Measurements from ENCODE around the gene ALDH1A3. TPM values are rescaled to one million over a fixed set of nuclear protein-coding genes. Genes with fewer than 3 reads are reported as not detected.

Gene ALDH1A3
- total and polyA plus RNA-seq, 2 of the 4 experiments (the other 2 are of a cell fraction), result 3.1 to 5.0 TPM

- WGBS, 2 experiments (ENCODE audit: extremely low coverage in 2 of 2, insufficient read length in 1 of 2), result no CpG with 5 or more reads among the region's 7 CpGs
- in situ Hi-C loops (cut with MboI; ENCODE audit: low sequenced_read_pairs), result no loop called here
- Histone ChIP-seq H3K27ac (ENCODE audit: insufficient read depth, low read length) (no peak overlapping the region), H3K27me3 (ENCODE audit: control insufficient read depth, insufficient read depth, low read length) (peaks cover 22% of the 10 kb centered on the region), H2AK9ac (replicated peaks; ENCODE audit: low read depth, low read length, poor library complexity) (no peak overlapping the region), H3K36me3 (ENCODE audit: control insufficient read depth, insufficient read depth, low read length) (no peaks in the 10 kb centered on the region), H2AFZ (replicated peaks; ENCODE audit: low read length, poor library complexity) (no peak overlapping the region), H2BK120ac (ENCODE audit: low read depth, low read length) (no peak overlapping the region), H4K91ac (ENCODE audit: insufficient read depth, low read depth, low read length) (no peak overlapping the region), H3K4me3 (ENCODE audit: insufficient read depth, low read depth, low read length) (no peak overlapping the region), H2BK5ac (ENCODE audit: low read depth, low read length, poor library complexity, severe bottlenecking) (no peak overlapping the region), H3K4me2 (ENCODE audit: low read depth, low read length) (no peak overlapping the region), H2BK15ac (ENCODE audit: low read depth, low read length) (no peak overlapping the region), H4K8ac (ENCODE audit: low read depth in 2 of 2, low read length in 2 of 2) (no peak overlapping the region), H3K18ac (ENCODE audit: low read depth, low read length) (no peak overlapping the region), H3K56ac (ENCODE audit: extremely low read depth, insufficient read depth, low read length) (no peak overlapping the region), H4K20me1 (ENCODE audit: insufficient read depth, low read length) (no peaks in the 10 kb centered on the region), H4K5ac (ENCODE audit: low read depth, low read length) (no peak overlapping the region), H3K4me1 (ENCODE audit: control insufficient read depth, insufficient read depth, low read length) (peaks cover 9% of the 10 kb centered on the region), H2BK20ac (ENCODE audit: low read depth, low read length) (no peak overlapping the region), H2AK5ac (ENCODE audit: low read depth, low read length) (no peak overlapping the region), H3K9me1 (ENCODE audit: insufficient read depth, low read length) (peaks cover 2% of the 10 kb centered on the region; the same call in 1 of the 2 replicates), H3K14ac (replicated peaks; ENCODE audit: low read depth, low read length) (no peak overlapping the region), H3K23ac (ENCODE audit: low read depth, low read length) (no peak overlapping the region), H3K9me3 (ENCODE audit: control insufficient read depth, insufficient read depth, low read length) (no peaks in the 10 kb centered on the region), H3K9ac (ENCODE audit: low read depth, low read length) (no peak overlapping the region), H3K4ac (ENCODE audit: low read depth, low read length) (no peak overlapping the region), H3K79me1 (ENCODE audit: low read depth in 1 of 2, low read length in 2 of 2) (no peaks in the 10 kb centered on the region)
- TF ChIP-seq USF2 (IDR thresholded peaks at IDR 0.05; ENCODE audit: low read depth, low read length) (no peak), CTCF (conservative IDR thresholded peaks at IDR 0.05; ENCODE audit: low read depth, low read length) (no peak), CHD1 (IDR thresholded peaks at IDR 0.05; ENCODE audit: low read depth, low read length) (no peak), RCOR1 (IDR thresholded peaks at IDR 0.05; ENCODE audit: insufficient replicate concordance, low read length) (no peak), RAD21 (IDR thresholded peaks at IDR 0.05; ENCODE audit: low read length) (no peak), ELK1 (IDR thresholded peaks at IDR 0.05; ENCODE audit: borderline replicate concordance, low read depth, low read length) (no peak), BHLHE40 (IDR thresholded peaks at IDR 0.05; ENCODE audit: low read depth, low read length) (no peak), RFX5 (IDR thresholded peaks at IDR 0.05; ENCODE audit: low read depth, low read length) (no peak), POLR2A (IDR thresholded peaks at IDR 0.05; ENCODE audit: low read depth, low read length) (no peak), MAZ (IDR thresholded peaks at IDR 0.05; ENCODE audit: borderline replicate concordance, low read depth, low read length) (no peak), MXI1 (IDR thresholded peaks at IDR 0.05; ENCODE audit: borderline replicate concordance, low read depth, low read length) (no peak), NFE2L2 (IDR thresholded peaks at IDR 0.05; ENCODE audit: low read depth, low read length) (no peak), MAFK (IDR thresholded peaks at IDR 0.05; ENCODE audit: low read depth, low read length) (no peak), CEBPB (IDR thresholded peaks at IDR 0.05; ENCODE audit: low read depth, low read length) (no peak), FOS (IDR thresholded peaks at IDR 0.05; ENCODE audit: low read depth, low read length) (no peak)
- POLR2A ChIA-PET (ENCODE audit: unreplicated experiment), result no interaction called here
- DNase-seq (no peak), ATAC-seq (ENCODE audit: low read depth) (no peak)
- BruUV-seq (replicated peaks), result no TSS peak
- intact Hi-C loops (cut with micrococcal nuclease), result no loop called here
- CTCF ChIA-PET, result interaction anchor here (0.7 kb wide), 1 partner anchor 201 kb away, joined by 5 read pairs; no protein-coding TSS in a partner anchor
- dilution Hi-C loops (cut with HindIII; ENCODE audit: low sequenced_read_pairs, unreplicated experiment), result no loop called here
Observed at GRCh38 chr15:100885811-100886210, 6.2 kb downstream of the ALDH1A3 start.

All from IMR-90 (cell line).